Measurements from ENCODE around the gene TWF2. TPM values are rescaled to one million over a fixed set of nuclear protein-coding genes. Genes with fewer than 3 reads are reported as not detected.

The TWF2 gene
- total and polyA plus RNA-seq, 2 of the 13 experiments (the other 11 are each of a cell fraction or from before 2014, with no cell fraction given): 45.5 to 108 TPM

- TF ChIP-seq HOMEZ (CRISPR knock-in tag; IDR thresholded peaks at IDR 0.05; ENCODE audit: low read depth) (no peak), SP5 (CRISPR knock-in tag; IDR thresholded peaks at IDR 0.05; ENCODE audit: borderline replicate concordance, low read depth) (peak; percentile 75), ZNF414 (CRISPR knock-in tag; IDR thresholded peaks at IDR 0.05) (peak; percentile 83), ZNF280D (CRISPR knock-in tag; IDR thresholded peaks at IDR 0.05) (no peak), ZNF775 (CRISPR knock-in tag; IDR thresholded peaks at IDR 0.05; ENCODE audit: borderline replicate concordance) (no peak), CENPBD1 (CRISPR knock-in tag; IDR thresholded peaks at IDR 0.05; ENCODE audit: borderline replicate concordance, low read depth) (no peak), SP140L (CRISPR knock-in tag; IDR thresholded peaks at IDR 0.05; ENCODE audit: borderline replicate concordance) (no peak), ZNF761 (CRISPR knock-in tag; conservative IDR thresholded peaks at IDR 0.05) (peak; percentile 41; the same call in 1 of the 2 replicates), GPBP1L1 (CRISPR knock-in tag; IDR thresholded peaks at IDR 0.05) (no peak), ZNF317 (CRISPR knock-in tag; IDR thresholded peaks at IDR 0.05) (peak; percentile 31; the same call in 1 of the 2 replicates), ZNF207 (IDR thresholded peaks at IDR 0.05; ENCODE audit: borderline replicate concordance) (no peak), ZNF468 (CRISPR knock-in tag; IDR thresholded peaks at IDR 0.05) (no peak), ZNF546 (CRISPR knock-in tag; conservative IDR thresholded peaks at IDR 0.05) (no peak), CENPX (CRISPR knock-in tag; IDR thresholded peaks at IDR 0.05) (no peak), ZNF543 (CRISPR knock-in tag; IDR thresholded peaks at IDR 0.05) (0 out of 2 replicates have a peak, but pooled peaks have one; percentile 38), ZNF136 (CRISPR knock-in tag; IDR thresholded peaks at IDR 0.05; ENCODE audit: low read depth) (0 out of 2 replicates have a peak, but pooled peaks have one; percentile 61), THAP7 (CRISPR knock-in tag; IDR thresholded peaks at IDR 0.05) (peak; percentile 69; the same call in 1 of the 2 replicates), SALL2 (CRISPR knock-in tag; IDR thresholded peaks at IDR 0.05) (peak; percentile 86), ZNF33A (CRISPR knock-in tag; IDR thresholded peaks at IDR 0.05; ENCODE audit: borderline replicate concordance) (no peak), ZSCAN12 (CRISPR knock-in tag; IDR thresholded peaks at IDR 0.05) (no peak), ZNF746 (CRISPR knock-in tag; IDR thresholded peaks at IDR 0.05) (peak; percentile 78; the same call in 1 of the 2 replicates)
These were observed 39.6 kb upstream of the TWF2 start, which contains the start of gene WDR82 (continued) for GRCh38 chr3:52278510-52279069.
